ENCODE measurements around the gene IFNA4.
"Not testable (repeated sequence)": the region's sequence is repeated elsewhere in the genome, so short reads cannot be mapped to it uniquely, and the experiment has no call there.

DNA sequence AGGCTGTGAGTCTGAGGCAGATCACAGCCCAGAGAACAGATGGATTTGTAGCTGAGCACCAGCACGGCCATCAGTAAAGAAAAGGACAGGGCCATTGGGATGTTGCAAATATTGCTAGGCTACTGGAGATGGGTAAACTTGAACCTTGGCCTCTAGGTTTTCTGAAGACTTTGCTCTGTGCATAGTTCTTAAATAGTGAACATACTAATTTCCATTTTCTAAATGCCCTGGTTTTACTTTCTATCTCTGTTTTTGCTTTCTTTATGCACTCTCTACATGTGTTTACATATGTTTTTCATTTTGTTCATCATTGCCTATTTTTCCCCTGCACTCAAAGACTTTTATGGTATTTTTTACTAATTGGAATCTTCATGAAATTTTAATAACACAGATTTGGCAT is 29.8 kb upstream of the IFNA4 start, which contains the start of gene IFNA16:
- TF ChIP-seq CTCF (conservative IDR thresholded peaks at IDR 0.05; ENCODE audit: low read depth, low read length); EZH2 (IDR thresholded peaks at IDR 0.05; ENCODE audit: borderline replicate concordance, low read depth, low read length, poor library complexity, severe bottlenecking): not testable (repeated sequence)

All from A673 (cell line).